ENCODE data around the gene PHC2. TPM values are rescaled to one million over a fixed set of nuclear protein-coding genes. Genes with fewer than 3 reads are reported as not detected.

PHC2 gene
- total RNA-seq, 3 donors from 2014 or later (not counting 1 experiment from before 2014, with no cell fraction given), result 36.6 to 46.6 (median 39.5) TPM

GRCh38 chr1:33322870-33323585 lies 107.9 kb downstream of the PHC2 start:
- no peak overlapping the region for H3K4me3 ChIP-seq (ENCODE audit: low read length)
- Mint-ChIP-seq H3K27me3 (ENCODE audit: low read depth in 2 of 2) (peaks cover 0 to 5% of the 10 kb centered on the region in 2 donors), H3K9me3 (no peaks in the 10 kb centered on the region), H3K27ac (no peak overlapping the region), H3K4me1 (no peaks in the 10 kb centered on the region), H3K36me3 (peaks cover 9% of the 10 kb centered on the region), H3K4me3 (no peak overlapping the region)
- H3K4me1 ChIP-seq (ENCODE audit: control insufficient read depth, insufficient read depth, low read length), result no peaks in the 10 kb centered on the region
- DNase-seq (no peak), ATAC-seq (no peak)
- H3K36me3 ChIP-seq (ENCODE audit: control insufficient read depth, insufficient read depth, low read length), result peaks cover 40% of the 10 kb centered on the region
- no peak overlapping the region for H3K27ac ChIP-seq (ENCODE audit: low read length)
- no peak for TF ChIP-seq CTCF (IDR thresholded peaks at IDR 0.05)
- no peaks in the 10 kb centered on the region for H3K9me3 ChIP-seq (ENCODE audit: control insufficient read depth, insufficient read depth, low read length)
- WGBS (ENCODE audit: insufficient coverage), result 88% methylated on average over 10 of the region's 10 CpGs
- intact Hi-C loops (cut with micrococcal nuclease), result no loop called here
- no peaks in the 10 kb centered on the region for H3K27me3 ChIP-seq (ENCODE audit: control insufficient read depth, insufficient read depth, low read length)

DNA sequence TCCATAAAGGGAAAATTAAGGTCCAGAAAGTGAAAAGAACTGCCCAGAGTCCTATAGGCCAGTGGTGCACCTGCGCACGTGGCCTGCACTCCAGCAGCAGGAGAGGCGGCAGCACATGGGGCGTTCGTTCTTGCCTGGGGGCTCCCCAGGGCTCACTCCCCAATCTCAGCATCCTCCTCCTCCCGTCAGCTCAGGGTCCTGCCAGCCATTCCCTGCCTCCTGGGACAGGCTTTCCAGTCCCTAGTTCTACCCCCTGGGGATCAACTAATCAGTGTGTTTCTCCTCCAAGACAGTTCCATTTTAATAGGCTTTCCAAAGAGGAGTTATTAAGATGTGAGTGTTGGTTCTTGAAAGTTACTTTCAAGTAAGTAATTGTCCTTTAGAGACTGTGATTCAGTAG lies 108.8 kb downstream of the PHC2 start:
- peaks cover 9% of the 10 kb centered on the region for H3K36me3 Mint-ChIP-seq
- no peaks in the 10 kb centered on the region for H3K4me1 ChIP-seq (ENCODE audit: control insufficient read depth, insufficient read depth, low read length)
- DNase-seq (no peak), ATAC-seq (no peak)
- no peak overlapping the region for H3K27ac Mint-ChIP-seq
- H3K27ac ChIP-seq (ENCODE audit: low read length), result no peak overlapping the region
- 96% methylated on average over 6 of the region's 6 CpGs for WGBS (ENCODE audit: insufficient coverage)
- H3K27me3 Mint-ChIP-seq (ENCODE audit: low read depth in 2 of 2), result peaks cover 0 to 5% of the 10 kb centered on the region in 2 donors
- intact Hi-C loops (cut with micrococcal nuclease), result no loop called here
- H3K9me3 Mint-ChIP-seq, result no peaks in the 10 kb centered on the region
- H3K4me1 Mint-ChIP-seq, result no peaks in the 10 kb centered on the region
- TF ChIP-seq CTCF (IDR thresholded peaks at IDR 0.05), result no peak
- H3K9me3 ChIP-seq (ENCODE audit: control insufficient read depth, insufficient read depth, low read length), result no peaks in the 10 kb centered on the region
- no peak overlapping the region for H3K4me3 Mint-ChIP-seq
- no peaks in the 10 kb centered on the region for H3K27me3 ChIP-seq (ENCODE audit: control insufficient read depth, insufficient read depth, low read length)
- H3K4me3 ChIP-seq (ENCODE audit: low read length), result no peak overlapping the region
- peaks cover 31% of the 10 kb centered on the region for H3K36me3 ChIP-seq (ENCODE audit: control insufficient read depth, insufficient read depth, low read length)

DNA sequence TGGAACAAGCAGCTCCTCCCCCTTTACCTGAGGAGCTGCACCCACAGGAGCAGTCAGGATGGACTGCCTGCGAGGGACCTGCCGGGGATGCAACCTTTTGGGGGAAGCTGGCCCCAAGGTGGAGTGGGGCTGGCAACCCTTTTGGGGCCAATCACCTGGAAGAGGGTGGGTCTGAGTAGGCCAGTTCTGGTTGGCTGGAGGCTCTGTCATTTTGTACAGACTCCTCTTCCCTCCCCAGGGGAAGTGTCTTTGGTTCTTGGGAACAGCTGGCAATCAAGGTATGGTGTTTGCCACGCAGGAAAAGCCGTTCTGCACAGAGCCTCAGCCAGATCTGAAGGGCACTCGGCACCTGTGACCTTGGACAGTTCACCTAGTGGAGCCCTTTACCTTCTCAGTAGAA lies 109.7 kb downstream of the PHC2 start:
- no peak for TF ChIP-seq CTCF (IDR thresholded peaks at IDR 0.05)
- Histone ChIP-seq H3K4me3 (ENCODE audit: low read length) (no peak overlapping the region), H3K9me3 (ENCODE audit: control insufficient read depth, insufficient read depth, low read length) (no peaks in the 10 kb centered on the region), H3K36me3 (ENCODE audit: control insufficient read depth, insufficient read depth, low read length) (peaks cover 25% of the 10 kb centered on the region), H3K27me3 (ENCODE audit: control insufficient read depth, insufficient read depth, low read length) (no peaks in the 10 kb centered on the region), H3K27ac (ENCODE audit: low read length) (no peak overlapping the region), H3K4me1 (ENCODE audit: control insufficient read depth, insufficient read depth, low read length) (no peaks in the 10 kb centered on the region)
- H3K4me3 Mint-ChIP-seq, result no peak overlapping the region
- WGBS (ENCODE audit: insufficient coverage), result 95% methylated on average over 5 of the region's 5 CpGs
- H3K36me3 Mint-ChIP-seq, result peaks cover 8% of the 10 kb centered on the region
- H3K4me1 Mint-ChIP-seq, result no peaks in the 10 kb centered on the region
- intact Hi-C loops (cut with micrococcal nuclease), result no loop called here
- H3K9me3 Mint-ChIP-seq, result no peaks in the 10 kb centered on the region
- peaks cover 0 to 7% of the 10 kb centered on the region in 2 donors for H3K27me3 Mint-ChIP-seq (ENCODE audit: low read depth in 2 of 2)
- ATAC-seq, result no peak
- no peak overlapping the region for H3K27ac Mint-ChIP-seq
- no peak for DNase-seq

Data from natural killer cell (primary cell).